ENCODE results near the gene LHX2. TPM values are rescaled to one million over a fixed set of nuclear protein-coding genes. Genes with fewer than 3 reads are reported as not detected.

Gene LHX2
- total RNA-seq, 1 experiment from 2014 or later, result 0.26 TPM

DNA sequence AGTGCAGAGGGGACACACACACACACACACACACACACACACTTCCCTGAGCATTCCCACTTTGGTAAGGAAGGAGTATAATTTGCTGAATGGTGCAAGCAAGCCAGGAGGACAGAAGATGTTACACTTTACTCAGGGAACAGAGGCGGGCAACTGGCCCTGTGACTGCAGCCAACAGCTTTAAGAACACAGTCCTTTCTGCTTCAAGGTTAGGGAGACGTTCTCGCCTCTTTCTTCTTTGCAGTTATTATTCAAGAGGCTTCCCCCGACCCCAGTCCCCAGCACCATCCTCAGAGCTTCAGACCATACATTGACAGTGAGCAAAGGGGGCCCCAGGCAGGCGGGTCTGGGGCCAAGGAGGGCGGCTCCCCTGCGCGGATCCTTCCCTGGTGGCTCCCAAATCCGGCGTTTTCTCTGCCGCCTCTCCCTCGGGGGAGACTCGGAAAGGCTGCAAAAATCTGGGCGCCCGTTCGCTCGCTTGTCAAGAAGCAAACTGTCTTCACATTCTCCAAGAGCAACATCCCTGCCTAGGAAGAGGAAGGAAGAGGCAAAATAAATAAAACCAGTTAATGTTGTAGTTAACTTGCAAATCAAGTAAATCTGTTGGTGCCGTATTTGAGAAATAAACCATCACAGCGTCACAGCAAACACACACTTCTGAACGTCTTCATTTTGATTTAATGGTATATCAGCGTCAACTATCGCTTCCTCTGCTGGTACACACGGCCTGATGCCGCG, 3.8 kb upstream of the LHX2 start:
- CTCF ChIA-PET, result no interaction called here
- H3K4me3 ChIP-seq (ENCODE audit: low read depth, low read length, poor library complexity, severe bottlenecking), result no peak overlapping the region
- no peak for DNase-seq (ENCODE audit: low spot score)
- intact Hi-C loops (cut with micrococcal nuclease; ENCODE audit: unreplicated experiment), result loop anchor here (10.0 kb wide), 1 partner anchor 143 kb away; no protein-coding TSS in a partner anchor
- TF ChIP-seq EZH2 (IDR thresholded peaks at IDR 0.05; ENCODE audit: borderline replicate concordance, low read depth, low read length, poor library complexity, severe bottlenecking), result peak; percentile 25
- TF ChIP-seq, protein P1, sequence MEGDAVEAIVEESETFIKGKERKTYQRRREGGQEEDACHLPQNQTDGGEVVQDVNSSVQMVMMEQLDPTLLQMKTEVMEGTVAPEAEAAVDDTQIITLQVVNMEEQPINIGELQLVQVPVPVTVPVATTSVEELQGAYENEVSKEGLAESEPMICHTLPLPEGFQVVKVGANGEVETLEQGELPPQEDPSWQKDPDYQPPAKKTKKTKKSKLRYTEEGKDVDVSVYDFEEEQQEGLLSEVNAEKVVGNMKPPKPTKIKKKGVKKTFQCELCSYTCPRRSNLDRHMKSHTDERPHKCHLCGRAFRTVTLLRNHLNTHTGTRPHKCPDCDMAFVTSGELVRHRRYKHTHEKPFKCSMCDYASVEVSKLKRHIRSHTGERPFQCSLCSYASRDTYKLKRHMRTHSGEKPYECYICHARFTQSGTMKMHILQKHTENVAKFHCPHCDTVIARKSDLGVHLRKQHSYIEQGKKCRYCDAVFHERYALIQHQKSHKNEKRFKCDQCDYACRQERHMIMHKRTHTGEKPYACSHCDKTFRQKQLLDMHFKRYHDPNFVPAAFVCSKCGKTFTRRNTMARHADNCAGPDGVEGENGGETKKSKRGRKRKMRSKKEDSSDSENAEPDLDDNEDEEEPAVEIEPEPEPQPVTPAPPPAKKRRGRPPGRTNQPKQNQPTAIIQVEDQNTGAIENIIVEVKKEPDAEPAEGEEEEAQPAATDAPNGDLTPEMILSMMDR (conservative IDR thresholded peaks at IDR 0.05; ENCODE audit: low read depth, low read length), result no peak
- peaks cover 4% of the 10 kb centered on the region for H3K4me1 ChIP-seq (ENCODE audit: insufficient read depth, low read length, poor library complexity, severe bottlenecking)
- POLR2A ChIA-PET (ENCODE audit: low non-redundant PET), result no interaction called here
- peaks cover 98% of the 10 kb centered on the region for H3K27me3 ChIP-seq (replicated peaks; ENCODE audit: insufficient read depth, low read depth, low read length, poor library complexity)
- no peaks in the 10 kb centered on the region for H3K36me3 ChIP-seq (ENCODE audit: insufficient read depth, low read length, poor library complexity, severe bottlenecking)
- no TSS peak for BruUV-seq (replicated peaks)
- H3K27ac ChIP-seq (ENCODE audit: low read depth, low read length, poor library complexity, severe bottlenecking), result no peak overlapping the region
- no peaks in the 10 kb centered on the region for H3K9me3 ChIP-seq (ENCODE audit: low read depth, low read length, poor library complexity, severe bottlenecking)

DNA sequence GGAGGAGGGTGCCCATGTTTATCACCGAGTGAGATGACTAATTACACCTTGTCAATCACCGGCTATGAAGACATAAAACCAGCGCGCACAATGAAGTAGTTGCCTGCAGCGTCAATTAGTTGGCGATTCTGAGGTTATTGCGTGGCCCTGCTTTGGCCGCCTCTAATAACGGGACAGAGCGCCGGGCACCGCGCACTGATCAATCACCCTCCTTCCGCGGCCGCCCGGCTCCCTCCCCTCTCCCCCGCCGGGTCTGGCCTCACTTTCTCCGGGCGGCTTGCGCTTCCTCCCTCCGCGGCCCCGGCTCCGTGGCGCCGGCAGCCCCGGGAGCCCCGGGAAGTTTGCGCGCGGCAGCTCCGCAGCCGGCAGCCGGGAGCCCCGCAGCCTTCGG, 3.3 kb upstream of the LHX2 start:
- Histone ChIP-seq H3K27ac (ENCODE audit: low read depth, low read length, poor library complexity, severe bottlenecking) (no peak overlapping the region), H3K9me3 (ENCODE audit: low read depth, low read length, poor library complexity, severe bottlenecking) (no peaks in the 10 kb centered on the region), H3K4me3 (ENCODE audit: low read depth, low read length, poor library complexity, severe bottlenecking) (no peak overlapping the region), H3K4me1 (ENCODE audit: insufficient read depth, low read length, poor library complexity, severe bottlenecking) (peaks cover 4% of the 10 kb centered on the region), H3K36me3 (ENCODE audit: insufficient read depth, low read length, poor library complexity, severe bottlenecking) (no peaks in the 10 kb centered on the region), H3K27me3 (replicated peaks; ENCODE audit: insufficient read depth, low read depth, low read length, poor library complexity) (peaks cover 98% of the 10 kb centered on the region)
- ChIA-PET CTCF (no interaction called here), POLR2A (ENCODE audit: low non-redundant PET) (no interaction called here)
- BruUV-seq (replicated peaks), result no TSS peak
- TF ChIP-seq, protein P1 (conservative IDR thresholded peaks at IDR 0.05; ENCODE audit: low read depth, low read length), result no peak
- TF ChIP-seq EZH2 (IDR thresholded peaks at IDR 0.05; ENCODE audit: borderline replicate concordance, low read depth, low read length, poor library complexity, severe bottlenecking), result peak; percentile 84
- intact Hi-C loops (cut with micrococcal nuclease; ENCODE audit: unreplicated experiment), result loop anchor here (10.0 kb wide), 1 partner anchor 143 kb away; no protein-coding TSS in a partner anchor
- DNase-seq (ENCODE audit: low spot score), result no peak

GRCh38 chr9:124008694-124009530, 2.7 kb upstream of the LHX2 start:
- intact Hi-C loops (cut with micrococcal nuclease; ENCODE audit: unreplicated experiment), result loop anchor here (10.0 kb wide), 1 partner anchor 144 kb away; no protein-coding TSS in a partner anchor
- Histone ChIP-seq H3K4me1 (ENCODE audit: insufficient read depth, low read length, poor library complexity, severe bottlenecking) (peaks cover 4% of the 10 kb centered on the region), H3K4me3 (ENCODE audit: low read depth, low read length, poor library complexity, severe bottlenecking) (no peak overlapping the region), H3K36me3 (ENCODE audit: insufficient read depth, low read length, poor library complexity, severe bottlenecking) (no peaks in the 10 kb centered on the region), H3K9me3 (ENCODE audit: low read depth, low read length, poor library complexity, severe bottlenecking) (no peaks in the 10 kb centered on the region), H3K27me3 (replicated peaks; ENCODE audit: insufficient read depth, low read depth, low read length, poor library complexity) (peaks cover 98% of the 10 kb centered on the region), H3K27ac (ENCODE audit: low read depth, low read length, poor library complexity, severe bottlenecking) (no peak overlapping the region)
- CTCF ChIA-PET, result no interaction called here
- peak; percentile 99 for TF ChIP-seq EZH2 (IDR thresholded peaks at IDR 0.05; ENCODE audit: borderline replicate concordance, low read depth, low read length, poor library complexity, severe bottlenecking)
- TF ChIP-seq, protein P1 (conservative IDR thresholded peaks at IDR 0.05; ENCODE audit: low read depth, low read length), result no peak
- BruUV-seq (replicated peaks), result no TSS peak
- POLR2A ChIA-PET (ENCODE audit: low non-redundant PET), result no interaction called here
- no peak for DNase-seq (ENCODE audit: low spot score)
